ENCODE measurements around the gene CFAP65.

CFAP65 gene

DNA sequence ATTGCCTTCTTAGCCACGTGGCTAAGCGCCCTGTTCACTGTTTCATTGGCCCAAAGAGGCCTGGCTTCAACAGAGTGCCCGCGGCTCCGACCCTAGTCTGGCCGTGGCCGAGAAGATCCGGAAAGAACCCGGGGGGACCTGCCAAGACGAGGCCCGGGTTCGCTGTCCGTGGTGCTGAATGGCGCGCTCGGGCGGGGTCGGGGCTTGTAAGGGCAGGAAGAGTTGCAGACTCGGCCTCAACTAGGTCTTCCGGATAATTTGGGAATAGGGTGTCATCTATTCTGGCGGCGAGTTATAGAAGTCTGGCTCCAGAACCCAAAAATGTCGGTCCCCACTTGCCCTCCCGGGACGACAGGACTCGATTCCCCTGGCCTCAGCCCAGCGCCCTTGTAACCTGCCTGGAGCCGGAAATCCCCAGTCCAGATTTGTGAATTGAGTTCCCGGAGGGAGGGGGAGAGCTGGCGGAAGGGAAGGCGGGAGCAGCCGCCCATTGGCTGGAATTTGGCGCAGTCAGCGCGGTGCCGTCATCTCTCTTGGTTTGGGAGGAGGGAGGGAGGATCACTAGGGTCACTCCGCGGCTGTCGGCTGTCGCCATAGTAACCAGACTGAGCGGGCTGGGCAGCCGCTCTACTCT is 78.3 kb downstream of the CFAP65 start:
- peak; percentile 61 for DNase-seq

DNA sequence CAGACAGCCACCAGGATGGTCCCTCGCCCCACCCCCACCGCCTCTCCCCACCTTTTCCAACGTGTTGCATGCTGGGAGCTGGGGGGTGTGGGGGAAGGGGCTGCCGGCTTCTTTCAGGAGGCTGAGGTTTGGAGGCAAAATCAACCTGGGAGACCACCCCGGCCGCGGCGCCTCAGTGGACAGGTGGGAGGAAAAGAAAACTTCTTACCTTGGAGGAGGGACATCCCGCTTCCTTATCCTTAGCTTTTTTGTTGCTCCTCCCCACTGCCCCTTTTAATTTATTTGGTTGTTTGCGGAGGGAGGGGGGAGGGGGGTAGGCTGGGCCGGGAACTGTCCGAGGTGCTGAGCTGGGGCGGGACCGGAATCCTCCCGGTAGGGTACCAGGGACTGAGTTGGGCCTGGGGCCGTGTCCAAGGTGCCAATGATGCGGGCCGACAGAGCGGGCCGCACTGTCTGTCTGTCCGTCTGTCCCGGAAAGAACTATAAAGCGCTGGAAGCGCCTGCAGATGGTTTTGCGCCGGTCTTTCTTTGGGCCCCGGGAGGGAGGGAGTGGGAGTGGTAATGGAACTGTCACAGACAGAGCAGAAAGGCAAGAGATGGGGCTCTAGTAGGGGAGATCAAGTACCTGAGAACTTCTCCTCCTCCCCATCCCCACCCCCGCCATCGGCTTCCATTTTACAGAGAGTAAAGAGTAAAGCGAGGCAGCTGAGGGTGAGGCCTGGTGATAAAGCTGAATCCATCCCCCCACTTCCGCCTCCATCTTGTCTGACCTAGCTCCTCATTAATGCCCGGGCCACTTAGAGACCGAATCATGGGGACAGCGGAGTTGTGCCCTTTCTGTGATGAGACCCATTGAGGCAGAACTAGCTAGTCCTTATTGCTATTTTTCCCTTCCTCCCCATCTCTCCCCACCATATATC is 79.4 kb downstream of the CFAP65 start:
- peak; percentile 25 for DNase-seq

DNA sequence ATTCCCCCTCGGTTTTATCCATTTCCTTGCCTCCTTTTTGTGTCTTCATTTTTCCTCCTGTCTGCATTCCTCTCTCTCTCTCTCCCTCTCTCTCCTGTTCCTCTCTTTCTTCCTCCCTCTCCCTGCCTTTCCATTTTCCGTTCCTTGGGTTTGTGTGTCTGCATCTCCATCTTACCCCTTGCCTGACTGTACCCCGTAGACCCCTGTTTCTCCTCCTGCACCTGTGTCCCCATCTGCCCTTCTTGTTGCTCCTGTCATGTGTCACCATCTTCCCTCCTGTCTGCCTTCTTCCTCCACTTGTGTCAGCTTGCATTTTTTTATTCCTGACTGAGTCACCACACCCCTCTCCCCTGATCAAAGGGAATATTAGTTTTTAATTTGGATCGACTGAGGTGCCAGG is 80.1 kb downstream of the CFAP65 start:
- DNase-seq: no peak

DNA sequence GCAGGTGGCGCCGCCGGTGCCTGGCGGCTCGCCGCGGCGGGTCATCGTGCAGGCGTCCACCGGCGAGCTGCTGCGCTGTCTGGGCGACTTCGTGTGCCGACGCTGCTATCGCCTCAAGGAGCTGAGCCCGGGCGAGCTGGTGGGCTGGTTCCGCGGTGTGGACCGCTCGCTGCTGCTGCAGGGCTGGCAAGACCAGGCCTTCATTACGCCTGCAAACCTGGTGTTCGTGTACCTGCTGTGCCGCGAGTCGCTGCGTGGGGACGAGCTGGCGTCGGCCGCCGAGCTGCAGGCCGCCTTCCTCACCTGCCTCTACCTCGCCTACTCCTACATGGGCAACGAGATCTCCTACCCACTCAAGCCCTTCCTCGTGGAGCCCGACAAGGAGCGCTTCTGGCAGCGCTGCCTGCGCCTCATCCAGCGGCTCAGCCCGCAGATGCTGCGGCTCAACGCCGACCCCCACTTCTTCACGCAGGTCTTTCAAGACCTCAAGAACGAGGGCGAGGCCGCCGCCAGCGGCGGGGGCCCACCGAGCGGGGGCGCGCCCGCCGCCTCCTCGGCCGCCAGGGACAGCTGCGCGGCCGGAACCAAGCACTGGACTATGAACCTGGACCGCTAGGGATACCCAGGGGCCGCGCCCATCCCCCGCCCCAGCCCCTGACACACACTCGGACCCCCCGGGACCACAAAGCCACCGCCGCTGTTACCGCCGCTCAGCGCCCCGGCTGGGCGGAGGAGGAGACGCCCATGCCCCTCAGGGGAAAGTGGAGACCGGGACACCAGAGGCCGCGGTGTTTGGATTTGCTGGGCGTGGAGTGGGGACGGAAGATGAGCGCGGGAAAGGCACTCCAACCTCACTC is 80.8 kb downstream of the CFAP65 start:
- no peak for DNase-seq

DNA sequence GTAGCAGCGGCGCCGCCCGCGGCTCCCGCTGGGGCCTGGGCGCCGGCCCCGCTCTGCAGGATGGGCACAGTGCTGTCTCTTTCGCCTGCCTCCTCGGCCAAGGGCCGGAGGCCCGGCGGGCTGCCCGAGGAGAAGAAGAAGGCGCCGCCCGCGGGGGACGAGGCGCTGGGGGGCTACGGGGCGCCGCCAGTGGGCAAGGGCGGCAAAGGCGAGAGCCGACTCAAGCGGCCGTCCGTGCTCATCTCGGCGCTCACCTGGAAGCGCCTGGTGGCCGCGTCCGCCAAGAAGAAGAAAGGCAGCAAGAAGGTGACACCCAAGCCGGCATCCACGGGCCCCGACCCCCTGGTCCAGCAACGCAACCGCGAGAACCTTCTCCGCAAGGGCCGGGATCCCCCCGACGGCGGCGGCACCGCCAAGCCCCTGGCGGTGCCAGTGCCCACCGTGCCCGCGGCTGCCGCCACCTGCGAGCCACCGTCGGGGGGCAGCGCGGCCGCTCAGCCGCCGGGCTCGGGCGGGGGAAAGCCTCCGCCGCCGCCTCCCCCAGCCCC is 81.5 kb downstream of the CFAP65 start:
- peak; percentile 16 for DNase-seq

DNA sequence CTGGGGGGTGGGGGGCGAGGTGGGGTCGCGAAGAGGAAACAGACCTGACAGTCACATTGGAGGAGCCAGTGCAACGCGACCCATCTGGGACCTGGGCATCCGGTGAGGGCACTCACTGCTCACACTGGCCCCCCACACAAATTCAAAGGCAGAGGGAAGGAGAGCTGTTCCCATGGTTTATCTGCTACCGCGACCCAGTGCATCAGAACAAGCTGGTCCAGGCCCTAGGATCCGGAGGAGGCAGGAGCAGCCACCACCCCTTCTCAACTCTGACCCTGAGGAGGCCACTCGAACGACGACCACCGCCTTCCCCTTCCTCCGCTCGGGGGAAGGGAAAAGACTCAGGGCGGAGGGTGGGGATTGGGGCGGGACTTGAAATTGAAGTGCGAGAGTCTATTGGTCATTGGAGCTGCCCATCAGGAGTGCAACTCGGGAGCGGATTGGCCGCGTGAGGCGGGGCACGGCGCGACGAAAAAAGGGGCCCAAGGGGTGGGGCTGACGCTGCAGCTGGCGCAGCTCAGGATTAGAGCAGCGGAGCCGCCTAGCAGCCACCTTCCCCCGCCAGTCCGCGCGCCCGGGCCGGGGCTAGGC is 82.1 kb downstream of the CFAP65 start, which contains the start of gene CDK5R2:
Gene CDK5R2, plus strand, starts transcription at position 526 of the 591 bp plus-strand sequence. CDS start 155 bp downstream, outside the sequence.
- DNase-seq: peak; percentile 89

DNA sequence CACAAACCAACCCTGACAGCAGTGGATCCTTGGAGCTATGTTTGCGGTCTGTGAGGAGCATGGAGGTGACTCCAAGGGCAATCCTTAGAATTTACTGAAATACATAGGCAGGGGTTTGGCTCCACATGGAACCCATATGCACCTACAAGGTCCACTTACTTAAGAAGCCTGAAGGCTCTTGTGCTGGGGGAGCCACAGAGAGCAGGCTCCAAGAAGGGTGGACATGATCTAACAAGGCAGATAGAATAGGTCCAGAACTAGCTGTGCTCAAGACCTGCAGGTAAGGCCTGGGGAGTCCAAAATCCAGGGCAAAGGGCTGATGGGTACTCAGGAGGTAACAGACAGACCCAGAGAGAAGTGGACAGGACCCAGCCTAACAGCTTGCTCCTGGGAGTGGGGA is 83.0 kb downstream of the CFAP65 start:
- no peak for DNase-seq

DNA sequence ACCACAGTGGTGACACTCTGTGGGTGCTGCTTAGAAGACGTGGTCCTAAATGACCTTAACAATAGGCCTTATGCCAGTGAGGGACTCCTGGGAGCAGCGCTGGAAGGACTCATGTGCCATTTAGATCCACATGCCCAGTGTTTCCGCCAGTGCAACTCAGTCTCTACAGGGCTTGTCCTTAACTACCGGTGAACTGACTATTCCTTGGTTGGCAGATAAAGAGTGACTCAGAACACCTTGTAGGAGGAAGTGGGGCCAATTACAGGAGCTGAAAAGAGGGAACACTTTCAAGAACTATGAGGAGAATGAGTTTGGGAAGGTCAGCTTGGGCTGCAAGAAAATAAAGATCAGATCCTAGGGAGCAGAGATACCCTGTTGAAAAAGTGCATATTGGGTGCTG is 83.6 kb downstream of the CFAP65 start:
- no peak for DNase-seq

DNA sequence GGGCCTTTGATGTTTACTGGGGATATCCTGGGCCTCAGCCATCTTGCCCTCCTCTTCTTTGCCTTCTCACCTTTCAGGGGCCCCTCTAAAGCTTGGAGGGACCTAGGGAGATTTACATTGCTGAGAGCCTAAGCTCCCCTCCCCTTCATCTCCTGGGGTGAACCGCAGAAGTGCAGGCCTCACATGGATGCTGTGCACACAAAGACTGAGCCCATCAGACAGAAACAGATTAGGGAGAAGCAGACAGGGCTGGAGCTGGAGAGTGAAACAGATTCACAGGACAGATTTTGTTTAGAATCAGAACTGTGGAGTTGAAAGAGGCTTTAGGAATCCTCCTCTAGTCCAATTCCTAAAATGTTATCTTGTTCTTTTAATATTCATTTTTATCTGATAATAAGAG is 85.3 kb downstream of the CFAP65 start:
- no peak for DNase-seq

DNA sequence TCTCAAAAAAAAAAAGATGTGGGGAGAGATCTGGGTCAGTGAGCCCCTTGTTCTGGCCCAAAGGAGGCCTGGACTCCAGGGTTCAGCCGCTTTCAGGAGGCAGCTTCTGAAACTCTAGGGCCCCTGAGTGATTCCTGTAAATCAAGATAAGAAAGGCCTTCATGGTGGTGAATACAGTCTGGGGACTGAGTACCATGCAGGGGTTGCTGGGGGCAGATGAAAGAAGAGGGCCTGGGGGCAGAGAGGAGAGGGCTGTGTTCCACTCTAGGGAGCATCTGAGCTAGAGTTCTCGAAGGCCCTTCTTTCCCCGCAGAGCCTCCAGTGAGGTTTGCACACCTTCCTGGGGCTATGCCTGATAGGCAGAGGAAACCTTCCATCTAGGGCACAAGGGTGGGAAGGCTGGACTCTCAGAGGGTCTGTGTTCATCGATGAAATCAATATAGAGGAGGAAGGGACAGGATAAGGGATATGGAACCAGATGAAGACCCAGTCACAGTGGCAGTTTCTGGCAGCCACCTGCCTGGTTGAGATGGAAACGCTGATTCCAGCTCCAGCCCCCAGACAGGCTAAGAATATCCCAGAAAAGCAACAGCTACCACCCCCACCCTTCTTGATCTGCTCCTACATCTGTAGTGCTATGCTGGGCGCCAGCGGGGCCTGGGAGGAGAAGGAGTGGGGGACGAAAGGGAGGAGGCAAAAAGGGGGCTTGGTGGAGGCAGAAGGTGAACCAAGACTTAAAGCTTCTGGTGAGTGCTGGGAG is 86.6 kb downstream of the CFAP65 start:
- no peak for DNase-seq

DNA sequence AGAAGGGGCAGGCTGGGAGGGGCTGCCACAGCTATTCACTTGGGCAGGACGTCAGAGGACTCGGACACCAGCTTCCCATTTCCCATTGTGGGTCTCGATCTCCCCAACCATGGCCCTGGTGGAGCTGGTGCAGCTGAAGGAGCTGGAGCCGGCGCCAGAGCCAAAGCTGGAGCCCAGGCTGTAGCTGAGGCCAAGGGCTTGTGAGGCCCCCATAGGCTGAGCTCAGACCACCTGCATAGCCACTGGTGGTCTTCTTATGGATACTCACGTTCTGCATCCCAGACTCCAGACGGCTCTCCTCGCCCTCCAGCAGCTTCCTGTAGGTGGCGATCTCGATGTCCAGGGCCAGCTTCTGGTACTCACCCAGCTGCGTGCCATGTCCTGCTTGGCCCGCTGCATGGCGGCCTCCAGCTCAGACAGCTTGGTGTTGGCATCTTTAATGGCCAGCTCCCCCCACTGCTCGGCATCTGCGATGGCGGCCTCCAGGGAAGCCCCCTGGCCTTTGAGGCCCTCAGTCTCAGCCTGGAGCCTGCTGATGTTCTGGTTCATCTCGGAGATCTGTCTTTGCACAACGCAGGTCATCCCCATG is 87.9 kb downstream of the CFAP65 start:
- DNase-seq: no peak

Measured in stimulated activated CD4-positive, alpha-beta T cell treated with anti-CD3 and anti-CD28 coated beads, Interleukin-15, amount 100 ng/mL, for 24 hours (primary cell).